ENCODE data around the gene CPNE9. TPM values are rescaled to one million over a fixed set of nuclear protein-coding genes. Genes with fewer than 3 reads are reported as not detected.
"Not testable (repeated sequence)": the region's sequence is repeated elsewhere in the genome, so short reads cannot be mapped to it uniquely, and the experiment has no call there.

Gene CPNE9
- total RNA-seq, 4 donors from 2014 or later: 0.33 to 0.42 TPM; not detected in 2

DNA sequence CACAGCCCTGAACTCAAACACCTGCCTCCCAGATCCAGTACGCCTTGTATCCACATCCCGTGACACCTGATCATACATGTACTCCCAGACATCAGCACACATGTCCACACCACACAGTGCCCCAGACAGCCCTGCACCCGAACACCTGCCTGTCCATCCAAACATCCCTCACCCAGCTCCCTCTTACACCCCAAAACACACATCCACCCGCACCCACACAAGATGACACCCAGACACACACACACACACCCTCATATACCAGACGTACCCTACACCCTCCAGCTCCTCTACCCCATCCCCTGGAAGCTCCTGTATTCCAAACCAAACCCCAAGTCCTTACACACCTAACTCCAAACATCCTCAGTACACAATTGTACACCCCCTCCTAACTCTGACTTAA is 65.4 kb downstream of the CPNE9 start:
- intact Hi-C loops (cut with DNase I): no loop called here
- H3K4me1 ChIP-seq: peaks cover 34 to 46% (median 43%) of the 10 kb centered on the region in 4 donors
- WGBS: 53% methylated on average over 5 of the region's 5 CpGs

DNA sequence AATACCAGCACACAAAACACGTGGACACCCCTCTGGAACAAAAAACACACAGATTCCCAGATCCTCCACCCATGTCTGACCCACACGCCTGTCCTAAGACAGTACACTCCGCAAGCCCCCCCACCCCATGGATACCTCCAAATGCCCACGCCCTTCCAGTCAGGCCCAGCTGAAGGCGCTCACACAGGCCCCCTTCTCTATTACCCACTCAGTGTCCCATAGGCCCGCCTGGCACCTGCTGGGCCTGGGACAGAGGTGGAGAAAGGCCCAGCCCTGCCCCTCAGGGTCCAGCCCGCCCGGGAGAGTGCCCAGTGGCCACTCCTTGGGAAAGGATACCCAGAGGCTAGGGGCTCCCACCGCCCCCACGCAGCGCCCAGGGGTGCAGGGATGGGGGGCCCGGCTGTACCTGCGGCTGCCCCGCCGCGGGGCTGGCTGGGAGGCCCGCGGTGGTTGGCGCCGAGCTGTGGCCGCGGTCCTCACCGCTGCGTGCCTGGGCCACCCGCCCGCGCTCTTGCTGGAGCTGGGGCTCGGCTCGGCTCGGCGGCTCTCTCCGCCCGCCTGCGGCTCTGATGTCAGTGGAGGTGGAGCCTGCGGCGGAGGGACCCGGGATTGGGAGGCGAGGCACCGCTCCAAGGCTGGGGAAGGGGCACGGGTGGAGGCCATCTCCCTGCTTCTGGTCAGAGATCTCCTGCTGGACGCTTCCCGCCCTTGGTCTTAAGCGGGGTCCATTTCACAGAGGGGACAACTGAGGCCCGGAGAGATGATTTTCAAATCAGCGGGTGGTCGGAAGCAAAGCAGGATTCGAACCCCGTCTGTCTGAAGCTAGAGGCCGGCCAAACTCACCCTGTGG is 66.0 kb downstream of the CPNE9 start, which contains the start of gene CAMK1:
CAMK1 (minus strand) TSS at position 522 of the 850 bp plus-strand sequence. CDS start 2,198 bp downstream, outside the sequence.
- H3K4me1 ChIP-seq: peaks cover 34 to 46% (median 43%) of the 10 kb centered on the region in 4 donors
- 11% methylated on average over 13 of the region's 49 CpGs for WGBS
- H3K4me3 ChIP-seq: peak within 1 kb of the TSS; percentile 77 to 90 (median 85)
- no peaks in the 10 kb centered on the region for H3K27me3 ChIP-seq
- TF ChIP-seq POLR2AphosphoS5 (IDR thresholded peaks at IDR 0.05): peak; percentile 80 to 88
- peak; percentile 73 for TF ChIP-seq POLR2A (IDR thresholded peaks at IDR 0.05; ENCODE audit: low read depth)
- TF ChIP-seq EP300 (IDR thresholded peaks at IDR 0.05): no peak
- TF ChIP-seq, protein P1, sequence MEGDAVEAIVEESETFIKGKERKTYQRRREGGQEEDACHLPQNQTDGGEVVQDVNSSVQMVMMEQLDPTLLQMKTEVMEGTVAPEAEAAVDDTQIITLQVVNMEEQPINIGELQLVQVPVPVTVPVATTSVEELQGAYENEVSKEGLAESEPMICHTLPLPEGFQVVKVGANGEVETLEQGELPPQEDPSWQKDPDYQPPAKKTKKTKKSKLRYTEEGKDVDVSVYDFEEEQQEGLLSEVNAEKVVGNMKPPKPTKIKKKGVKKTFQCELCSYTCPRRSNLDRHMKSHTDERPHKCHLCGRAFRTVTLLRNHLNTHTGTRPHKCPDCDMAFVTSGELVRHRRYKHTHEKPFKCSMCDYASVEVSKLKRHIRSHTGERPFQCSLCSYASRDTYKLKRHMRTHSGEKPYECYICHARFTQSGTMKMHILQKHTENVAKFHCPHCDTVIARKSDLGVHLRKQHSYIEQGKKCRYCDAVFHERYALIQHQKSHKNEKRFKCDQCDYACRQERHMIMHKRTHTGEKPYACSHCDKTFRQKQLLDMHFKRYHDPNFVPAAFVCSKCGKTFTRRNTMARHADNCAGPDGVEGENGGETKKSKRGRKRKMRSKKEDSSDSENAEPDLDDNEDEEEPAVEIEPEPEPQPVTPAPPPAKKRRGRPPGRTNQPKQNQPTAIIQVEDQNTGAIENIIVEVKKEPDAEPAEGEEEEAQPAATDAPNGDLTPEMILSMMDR (IDR thresholded peaks at IDR 0.05): no peak
- intact Hi-C loops (cut with DNase I): no loop called here
- H3K27ac ChIP-seq (replicated peaks in 1 of 4): peak within 1 kb of the TSS; percentile 88 to 93 (median 90)
- no peak for DNase-seq (ENCODE audit: extremely low spot score)
- H3K9me3 ChIP-seq: no peaks in the 10 kb centered on the region
- peaks cover 0 to 20% (median 10%) of the 10 kb centered on the region in 4 donors for H3K36me3 ChIP-seq

More for the DNA sequence above, 65.4 kb downstream of the CPNE9 start:
- peak overlapping the region; percentile 88 to 93 (median 90) for H3K27ac ChIP-seq (replicated peaks in 1 of 4)
- H3K27me3 ChIP-seq: no peaks in the 10 kb centered on the region
- H3K4me3 ChIP-seq: peak overlapping the region; percentile 77 to 90 (median 85)
- DNase-seq (ENCODE audit: extremely low spot score): no peak
- peaks cover 0 to 24% (median 13%) of the 10 kb centered on the region in 4 donors for H3K36me3 ChIP-seq
- no peaks in the 10 kb centered on the region for H3K9me3 ChIP-seq
- TF ChIP-seq POLR2AphosphoS5 (IDR thresholded peaks at IDR 0.05): no peak

DNA sequence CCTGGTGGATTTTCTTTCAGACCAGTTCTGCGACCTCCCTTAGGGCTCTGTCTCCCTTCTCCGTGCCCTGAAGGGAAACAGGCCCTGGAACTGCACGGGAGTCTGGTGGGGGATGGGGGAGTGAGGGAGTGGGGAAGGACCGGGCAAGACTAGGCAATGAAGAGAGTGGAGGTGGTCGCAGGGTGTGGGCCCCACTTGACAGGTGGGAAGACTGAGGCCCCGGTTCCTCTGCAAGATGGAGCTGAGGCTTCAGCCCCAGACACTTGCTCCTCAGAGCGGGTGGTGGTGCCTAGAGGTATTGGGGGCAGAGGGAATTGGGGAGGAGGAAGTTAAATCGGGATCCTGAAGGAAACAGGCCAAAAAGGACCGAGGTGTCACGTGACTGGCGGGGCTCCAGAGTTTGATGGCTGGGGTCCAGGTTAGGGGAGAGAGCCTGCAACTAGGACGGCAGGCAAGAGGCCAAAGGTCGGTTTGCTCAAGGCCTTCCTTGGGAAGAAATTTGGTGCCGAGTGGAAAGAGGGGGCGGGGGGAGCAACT is 66.7 kb downstream of the CPNE9 start:
- Histone ChIP-seq H3K9me3 (no peaks in the 10 kb centered on the region), H3K27ac (replicated peaks in 1 of 4) (peak overlapping the region; percentile 88 to 93 (median 90)), H3K36me3 (peaks cover 0 to 13% (median 6%) of the 10 kb centered on the region in 4 donors), H3K27me3 (no peaks in the 10 kb centered on the region), H3K4me3 (peak overlapping the region; percentile 77 to 90 (median 85)), H3K4me1 (peaks cover 34 to 46% (median 43%) of the 10 kb centered on the region in 4 donors)
- TF ChIP-seq, protein P1 (IDR thresholded peaks at IDR 0.05): no peak
- TF ChIP-seq POLR2A (IDR thresholded peaks at IDR 0.05; ENCODE audit: low read depth) (no peak), EP300 (IDR thresholded peaks at IDR 0.05) (no peak), POLR2AphosphoS5 (IDR thresholded peaks at IDR 0.05) (peak in 1 of 2 donors; percentile 51)
- intact Hi-C loops (cut with DNase I): no loop called here
- peak; percentile 97 for DNase-seq (ENCODE audit: extremely low spot score)
- WGBS: 9% methylated on average over 15 of the region's 15 CpGs

DNA sequence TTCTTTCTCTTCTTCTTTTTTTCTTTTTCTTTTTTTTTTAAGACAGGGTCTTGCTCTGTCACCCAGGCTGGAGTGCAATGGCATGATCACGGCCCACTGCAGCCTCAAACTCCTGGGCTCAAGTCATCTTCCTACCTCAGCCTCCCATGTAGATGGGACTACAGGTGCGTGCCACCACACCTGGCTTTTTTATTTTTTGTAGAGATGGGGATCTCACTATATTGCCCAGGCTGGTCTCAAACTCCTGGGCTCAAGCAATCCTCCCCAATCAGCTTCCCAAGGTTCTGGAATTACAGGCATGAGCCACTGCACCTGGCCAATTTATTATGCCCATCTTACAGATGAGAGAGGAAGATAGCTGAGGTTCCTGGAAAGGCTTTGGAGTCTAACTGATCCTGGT is 67.4 kb downstream of the CPNE9 start:
- H3K36me3 ChIP-seq; intact Hi-C loops (cut with DNase I); H3K4me3 ChIP-seq; H3K9me3 ChIP-seq; DNase-seq (ENCODE audit: extremely low spot score); H3K27me3 ChIP-seq: not testable (repeated sequence)
- WGBS: 95% methylated on average over 2 of the region's 2 CpGs
- Histone ChIP-seq H3K27ac (replicated peaks in 1 of 4) (peak overlapping the region; percentile 88 to 93 (median 90)), H3K4me1 (peaks cover 34 to 46% (median 43%) of the 10 kb centered on the region in 4 donors)

DNA sequence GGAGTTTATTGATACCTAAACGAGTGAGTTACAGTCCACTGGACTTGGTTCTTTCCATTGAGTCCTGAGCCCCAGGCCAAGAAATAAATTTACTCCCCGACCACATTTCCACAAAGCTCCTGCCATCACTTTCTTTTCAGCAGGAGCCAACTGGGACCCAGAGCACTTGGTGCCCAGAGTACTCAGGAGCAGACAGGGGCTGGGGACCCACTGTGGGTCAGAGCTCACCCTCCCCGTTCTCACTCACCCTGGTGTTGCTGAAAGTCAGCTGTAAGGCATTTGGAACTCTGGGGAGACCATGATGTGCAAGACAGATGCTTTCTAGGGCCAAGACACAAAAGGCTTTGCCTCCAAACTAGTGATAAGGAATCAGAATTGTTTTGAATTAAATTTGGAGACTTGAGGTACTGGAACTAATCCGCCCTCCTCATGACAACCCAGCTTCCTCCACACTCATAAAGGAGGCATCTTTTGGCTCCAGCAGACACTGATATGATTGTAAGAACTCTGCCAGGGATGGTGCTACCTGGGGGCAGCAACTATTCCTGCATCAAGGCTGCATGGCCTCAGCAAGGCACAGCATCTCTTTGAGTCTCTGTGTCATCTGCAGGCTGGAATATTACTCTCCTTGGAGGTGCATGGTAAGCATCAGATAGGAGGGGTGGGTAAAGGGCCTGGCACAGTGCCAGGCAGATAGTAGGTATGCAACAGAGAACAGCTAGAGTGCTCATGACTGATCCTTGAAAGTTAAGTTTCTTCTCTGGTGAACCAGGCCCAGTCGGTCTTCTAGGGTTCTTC is 73.5 kb downstream of the CPNE9 start:
- no peak for DNase-seq (ENCODE audit: extremely low spot score)

More for the DNA sequence above, 73.5 kb downstream of the CPNE9 start:
- Histone ChIP-seq H3K4me1 (peaks cover 3 to 26% (median 10%) of the 10 kb centered on the region in 4 donors), H3K27me3 (no peaks in the 10 kb centered on the region), H3K9me3 (no peaks in the 10 kb centered on the region), H3K27ac (replicated peaks in 1 of 4) (no peak overlapping the region), H3K36me3 (peaks cover 14 to 32% (median 26%) of the 10 kb centered on the region in 4 donors), H3K4me3 (no peak overlapping the region)
- TF ChIP-seq, protein P1 (IDR thresholded peaks at IDR 0.05): no peak
- no peak for TF ChIP-seq POLR2AphosphoS5 (IDR thresholded peaks at IDR 0.05)
- TF ChIP-seq EP300 (IDR thresholded peaks at IDR 0.05): no peak
- no peak for TF ChIP-seq POLR2A (IDR thresholded peaks at IDR 0.05; ENCODE audit: low read depth)
- 81% methylated on average over 5 of the region's 5 CpGs for WGBS
- intact Hi-C loops (cut with DNase I): no loop called here
